ENCODE data around the gene HMHB1. TPM values are rescaled to one million over a fixed set of nuclear protein-coding genes. Genes with fewer than 3 reads are reported as not detected.
"Not testable (repeated sequence)": the region's sequence is repeated elsewhere in the genome, so short reads cannot be mapped to it uniquely, and the experiment has no call there.

Gene HMHB1
- total RNA-seq, 1 donor from 2014 or later = not detected

DNA sequence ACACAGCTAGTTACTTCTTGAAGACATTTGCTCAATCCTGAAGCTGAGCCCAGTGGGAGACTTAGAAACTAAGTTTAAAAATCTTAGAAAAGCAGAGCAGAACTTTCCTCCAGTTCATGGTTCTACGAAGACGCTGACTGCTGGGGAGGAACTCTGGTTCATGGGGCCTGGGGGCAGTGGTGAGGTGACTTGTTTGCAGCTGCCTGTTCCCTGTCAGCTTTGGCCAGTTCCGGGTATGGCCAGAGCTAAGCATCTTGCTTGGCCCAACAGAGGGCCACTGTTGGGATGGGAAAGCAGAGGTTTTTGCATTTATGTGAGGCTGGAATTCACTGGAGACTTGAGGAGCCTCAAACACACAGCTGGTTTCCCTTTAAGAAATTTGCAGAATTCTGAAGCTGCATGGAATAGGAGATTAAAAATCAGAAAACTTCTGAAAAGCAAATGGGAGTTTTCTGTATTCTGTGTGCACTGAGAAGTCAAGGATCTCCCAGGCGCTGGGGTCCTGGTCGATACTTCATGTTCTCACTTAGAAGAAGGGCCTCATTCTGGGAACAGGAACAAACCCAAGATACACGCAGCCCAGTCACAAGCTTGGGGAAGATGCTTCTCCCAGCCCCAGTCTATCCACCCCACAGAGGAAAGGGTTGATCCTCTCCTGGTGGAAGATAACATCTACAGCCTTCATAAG lies 10.6 kb upstream of the HMHB1 start:
- no peak for DNase-seq (ENCODE audit: low spot score)

DNA sequence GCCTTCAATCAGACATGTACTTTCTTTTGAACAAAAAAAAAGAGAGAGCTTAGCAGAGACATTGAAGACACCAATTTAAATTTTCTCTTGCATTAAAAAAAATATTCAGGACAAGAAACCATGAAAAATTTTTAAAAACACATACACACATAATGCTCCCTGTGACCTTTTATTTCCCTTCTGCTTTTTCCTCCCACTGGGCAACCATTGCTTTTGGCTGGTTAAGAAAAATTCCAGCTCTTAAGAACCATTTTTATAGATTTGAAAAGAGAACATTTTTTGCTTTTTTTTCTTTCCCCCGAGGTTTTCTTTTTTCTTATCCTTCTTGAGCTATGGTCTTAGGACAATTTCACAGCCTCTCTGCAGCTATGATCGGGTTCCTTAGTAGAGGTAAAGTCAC lies 6.1 kb upstream of the HMHB1 start:
- DNase-seq (ENCODE audit: low spot score) = no peak

DNA sequence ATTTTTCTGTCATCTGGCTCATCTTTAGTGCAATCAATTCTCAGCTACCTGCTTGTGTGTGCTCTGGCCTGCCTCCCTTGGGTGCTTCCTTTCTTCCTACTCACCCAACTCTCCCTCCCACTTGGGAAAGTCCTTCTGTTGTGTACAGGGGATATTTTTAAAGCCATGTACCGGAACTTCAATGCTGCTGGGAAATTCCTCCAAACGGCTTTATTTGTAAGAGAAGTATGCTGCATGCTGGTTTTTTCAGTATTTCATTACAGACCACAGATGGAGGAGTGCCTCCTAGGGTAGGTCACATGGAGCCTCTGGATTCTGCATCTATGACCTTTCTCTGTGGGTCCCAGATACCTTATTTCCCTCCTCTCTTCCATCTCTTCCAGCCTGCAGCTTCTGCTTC lies 5.4 kb upstream of the HMHB1 start:
- no peak for DNase-seq (ENCODE audit: low spot score)

DNA sequence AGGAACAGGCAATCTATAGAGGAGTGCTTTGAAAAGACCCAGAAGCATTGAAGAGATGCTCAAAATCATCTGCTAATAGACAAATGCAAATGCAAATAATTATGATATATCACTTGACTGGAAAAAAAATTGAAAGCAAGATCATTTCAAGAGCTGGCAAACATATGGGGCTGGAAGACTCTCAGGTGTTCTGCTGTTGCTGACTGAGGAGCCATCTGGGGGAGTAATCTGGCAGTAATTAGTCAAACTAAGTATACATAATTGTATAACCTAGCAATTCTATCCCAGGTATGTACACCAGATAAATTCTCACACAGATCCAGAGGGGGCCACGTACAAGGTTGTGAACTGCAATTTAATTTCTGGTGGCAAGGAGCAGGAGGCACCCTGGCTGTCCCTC lies 4.6 kb upstream of the HMHB1 start:
- DNase-seq (ENCODE audit: low spot score) = no peak

DNA sequence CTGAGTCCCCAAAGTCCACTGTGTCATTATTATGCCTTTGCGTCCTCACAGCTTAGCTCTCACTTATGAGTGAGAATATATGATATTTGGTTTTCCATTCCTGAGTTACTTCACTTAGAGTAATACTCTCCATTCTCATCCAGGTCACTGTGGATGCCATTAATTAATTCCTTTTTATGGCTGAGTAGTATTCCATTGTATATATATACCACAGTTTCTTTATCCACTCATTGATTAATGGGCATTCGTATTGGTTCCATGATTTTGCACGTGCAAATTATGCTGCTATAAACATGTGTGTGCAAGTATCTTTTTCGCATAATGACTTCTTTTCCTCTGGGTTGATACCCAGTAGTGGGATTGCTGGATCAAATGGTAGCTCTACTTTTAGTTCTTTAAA lies 4.4 kb downstream of the HMHB1 start:
- DNase-seq (ENCODE audit: low spot score) = not testable (repeated sequence)

DNA sequence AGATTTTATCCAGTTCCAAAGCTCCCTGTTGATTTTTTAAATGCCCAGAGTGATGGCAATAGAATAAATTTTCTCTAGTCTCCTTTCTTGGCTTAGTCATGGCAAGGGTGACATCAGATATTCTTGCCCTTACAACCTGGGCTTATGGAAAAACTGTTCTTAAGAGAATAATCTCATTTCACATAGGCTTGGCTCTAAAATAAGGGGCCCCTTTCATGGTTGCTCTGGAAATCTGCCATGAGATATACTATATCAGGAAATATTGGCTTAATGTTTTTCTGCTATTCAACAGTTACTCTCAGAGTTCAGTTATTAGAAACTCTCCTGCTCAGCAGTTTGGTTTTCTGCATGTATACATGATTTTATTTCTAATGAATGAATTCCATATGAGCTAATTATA lies 7.8 kb downstream of the HMHB1 start:
- no peak for DNase-seq (ENCODE audit: low spot score)

GRCh38 chr5:143820451-143820850 lies 8.5 kb downstream of the HMHB1 start:
- no peak for DNase-seq (ENCODE audit: low spot score)

DNA sequence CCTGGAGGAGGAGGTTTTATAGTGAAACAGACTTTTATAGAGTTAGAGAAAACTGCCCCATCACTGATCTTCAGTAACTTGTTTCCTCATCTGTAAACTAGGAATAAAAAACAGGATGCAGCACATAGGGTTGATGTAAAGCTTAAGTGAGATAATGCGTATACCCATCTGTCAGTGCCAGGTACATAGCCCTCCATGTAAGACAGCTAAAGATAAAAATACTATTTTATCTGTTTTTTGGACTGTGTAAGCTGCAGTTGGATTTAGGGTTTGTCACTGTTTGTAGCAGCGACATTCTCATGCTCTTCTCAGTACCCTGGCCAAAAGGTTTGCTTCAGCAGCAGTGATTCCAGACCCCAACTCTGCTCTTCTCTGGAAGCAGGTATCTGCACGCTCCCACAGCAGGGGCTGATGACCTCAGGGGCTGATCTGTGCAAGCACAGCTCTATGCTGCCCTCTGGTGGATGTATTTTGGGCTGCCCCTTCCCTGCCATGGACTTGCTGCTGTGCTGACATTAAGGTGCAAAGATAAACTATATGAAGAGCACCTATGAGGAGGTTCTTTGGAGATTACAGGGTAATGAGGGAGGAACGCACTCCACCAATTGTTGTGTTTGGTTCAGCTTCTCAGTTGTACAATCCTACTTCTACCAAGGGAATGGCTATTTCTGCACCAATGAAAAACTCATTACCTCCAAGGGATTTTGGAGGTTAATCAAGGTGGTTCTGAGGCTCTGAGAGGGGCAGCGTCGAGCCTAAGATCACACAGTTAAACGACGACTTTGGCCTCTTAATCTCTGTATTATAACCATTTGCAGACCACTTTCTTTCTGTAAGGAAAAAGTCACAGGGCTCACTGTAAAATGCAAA lies 13.1 kb downstream of the HMHB1 start:
- no peak for DNase-seq (ENCODE audit: low spot score)

- DNase-seq (ENCODE audit: low spot score) = no peak
Measured at GRCh38 chr5:143826951-143827444, 15.0 kb downstream of the HMHB1 start.

DNA sequence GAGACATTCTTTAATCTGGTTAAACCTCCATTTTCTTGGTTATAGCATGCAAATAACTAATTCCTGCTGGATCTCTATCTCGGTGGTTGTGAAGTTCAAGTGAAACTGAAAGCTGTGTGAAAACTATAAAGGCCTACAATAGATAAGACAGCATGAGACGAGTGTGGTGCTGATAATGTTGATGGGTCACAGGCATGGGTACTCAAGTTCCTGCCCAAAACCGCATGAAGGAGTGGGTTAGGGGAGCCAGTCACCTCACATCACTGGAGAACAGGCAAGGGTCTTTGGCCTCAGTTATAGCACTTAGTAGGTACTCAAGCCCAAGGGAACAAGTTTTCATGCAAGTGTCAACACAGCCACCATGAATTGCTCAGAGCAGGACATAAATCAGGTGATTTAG lies 16.7 kb downstream of the HMHB1 start:
- no peak for DNase-seq (ENCODE audit: low spot score)

DNA sequence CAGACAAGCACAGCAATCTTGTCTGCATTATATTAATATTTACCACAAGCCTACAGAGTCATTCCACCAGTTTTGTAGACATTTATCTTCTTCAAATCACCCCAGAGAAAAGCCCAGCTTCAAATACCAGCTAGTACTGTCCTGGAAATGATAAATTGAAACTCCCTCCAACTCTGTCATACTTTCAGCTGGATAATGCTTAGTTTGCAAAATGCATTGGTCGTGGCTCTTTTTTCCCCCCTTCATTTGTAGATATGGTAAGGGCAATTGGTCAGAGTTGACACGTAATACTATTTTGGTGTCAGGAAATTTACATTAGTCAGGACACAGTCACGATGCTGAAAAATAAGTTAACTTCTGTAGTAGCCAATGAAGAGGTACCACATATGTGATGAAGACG lies 21.2 kb downstream of the HMHB1 start:
- DNase-seq (ENCODE audit: low spot score) = no peak

DNA sequence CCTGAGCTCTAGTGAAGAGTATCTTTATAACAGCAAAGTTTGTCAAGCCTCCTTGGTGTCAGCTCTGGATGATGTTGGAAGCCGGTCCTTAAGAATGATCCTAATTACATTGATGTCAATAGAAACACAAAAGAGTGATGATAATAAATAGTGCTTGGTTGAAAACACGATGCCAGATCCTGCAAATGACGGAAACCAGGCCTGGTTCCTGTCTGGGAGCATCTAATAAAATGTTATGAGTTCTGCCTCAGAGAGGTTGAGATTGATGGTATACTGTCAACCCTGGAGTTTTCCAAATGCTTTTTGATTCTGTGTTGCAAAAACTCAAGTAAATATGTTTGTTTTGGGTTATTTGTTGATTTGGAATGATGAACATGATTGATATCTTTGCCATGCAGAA lies 23.3 kb downstream of the HMHB1 start:
- DNase-seq (ENCODE audit: low spot score) = no peak

DNA sequence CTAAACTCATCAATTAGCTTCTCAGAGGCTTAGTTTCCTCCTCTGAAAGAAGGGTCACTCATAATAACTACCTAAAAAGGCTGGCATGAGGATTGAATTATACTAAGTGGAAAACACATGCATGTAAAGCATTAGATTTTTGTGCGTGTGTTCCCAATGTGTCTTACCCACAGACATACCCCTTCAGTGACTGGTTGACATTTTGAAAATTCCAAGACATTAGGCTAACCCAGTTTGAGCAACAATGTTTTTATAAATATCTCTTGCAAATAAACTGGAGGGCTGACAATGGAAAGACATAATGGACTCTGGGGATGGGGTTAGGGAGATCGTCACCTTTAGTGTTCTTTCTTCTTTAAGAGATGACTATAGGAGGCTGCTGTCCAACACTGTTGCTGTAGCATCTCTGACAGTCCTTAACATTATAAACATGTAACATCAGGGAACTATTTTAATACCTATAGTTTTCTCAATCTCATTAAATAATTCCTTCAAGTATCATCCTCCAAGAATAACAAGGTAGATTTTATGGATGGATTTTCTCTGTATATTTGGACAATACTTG lies 24.3 kb downstream of the HMHB1 start:
- DNase-seq (ENCODE audit: low spot score) = no peak

- no peak for DNase-seq (ENCODE audit: low spot score)
Measured at GRCh38 chr5:143837306-143837848, 25.4 kb downstream of the HMHB1 start.

- DNase-seq (ENCODE audit: low spot score) = no peak
Measured at GRCh38 chr5:143841446-143841845, 29.5 kb downstream of the HMHB1 start.

DNA sequence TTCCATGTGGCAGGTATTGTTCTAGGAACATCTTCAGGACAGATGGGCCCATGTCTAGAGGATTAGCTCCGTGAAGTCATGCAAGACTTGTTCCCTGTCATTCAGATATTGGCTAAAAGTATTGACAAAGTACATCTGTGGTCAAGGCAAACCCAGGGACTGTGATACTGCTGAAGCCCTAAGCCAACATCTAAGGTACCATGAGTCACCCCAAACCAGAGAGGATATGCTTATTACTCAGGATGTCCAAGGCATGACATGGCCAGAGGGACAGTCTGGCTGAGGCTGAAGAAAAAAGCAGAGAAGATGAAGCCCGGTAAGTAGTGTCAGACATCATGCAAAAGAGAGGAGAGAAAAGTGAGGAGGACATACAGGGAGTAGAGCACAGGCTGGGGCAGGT lies 31.0 kb downstream of the HMHB1 start:
- DNase-seq (ENCODE audit: low spot score) = no peak

DNA sequence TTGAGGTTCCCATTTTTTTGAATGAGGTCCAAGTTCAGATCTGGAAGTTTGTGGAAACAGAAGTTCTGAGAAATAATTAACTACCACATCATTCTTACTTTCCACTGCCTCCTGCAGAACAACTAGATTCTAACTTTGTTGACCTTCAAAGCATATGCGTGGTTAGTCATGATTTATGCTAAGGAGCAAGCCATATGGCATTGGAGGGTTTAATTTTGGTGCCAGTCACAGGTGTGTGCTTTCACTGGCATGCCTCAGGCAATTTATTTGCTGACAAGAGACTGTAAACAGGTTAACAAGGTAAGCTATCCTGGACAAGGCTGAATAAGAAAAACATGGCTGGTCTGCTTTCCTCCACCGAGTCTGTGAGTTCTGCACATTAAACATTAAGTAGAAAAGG lies 31.5 kb downstream of the HMHB1 start:
- DNase-seq (ENCODE audit: low spot score) = no peak

GRCh38 chr5:143850050-143850683 lies 38.2 kb downstream of the HMHB1 start:
- DNase-seq (ENCODE audit: low spot score) = no peak

DNA sequence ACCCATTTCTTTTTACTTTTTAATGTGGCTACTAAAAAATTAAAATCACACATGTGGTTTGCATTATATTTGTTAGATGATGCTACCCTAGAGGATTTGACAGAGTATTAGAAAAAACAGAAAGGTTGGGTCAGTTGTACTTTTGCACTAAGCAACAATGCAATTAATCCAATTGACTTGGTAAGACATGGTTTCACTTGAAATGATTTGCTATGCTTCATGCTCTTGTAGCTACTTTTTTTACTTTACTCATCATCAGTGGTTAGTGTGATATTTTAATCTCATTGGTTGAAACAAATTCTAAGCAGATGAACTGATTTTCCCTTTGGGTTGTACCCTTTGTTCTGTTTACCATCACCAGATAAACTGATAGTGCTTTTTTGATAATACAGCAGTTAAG lies 39.4 kb downstream of the HMHB1 start:
- no peak for DNase-seq (ENCODE audit: low spot score)

DNA sequence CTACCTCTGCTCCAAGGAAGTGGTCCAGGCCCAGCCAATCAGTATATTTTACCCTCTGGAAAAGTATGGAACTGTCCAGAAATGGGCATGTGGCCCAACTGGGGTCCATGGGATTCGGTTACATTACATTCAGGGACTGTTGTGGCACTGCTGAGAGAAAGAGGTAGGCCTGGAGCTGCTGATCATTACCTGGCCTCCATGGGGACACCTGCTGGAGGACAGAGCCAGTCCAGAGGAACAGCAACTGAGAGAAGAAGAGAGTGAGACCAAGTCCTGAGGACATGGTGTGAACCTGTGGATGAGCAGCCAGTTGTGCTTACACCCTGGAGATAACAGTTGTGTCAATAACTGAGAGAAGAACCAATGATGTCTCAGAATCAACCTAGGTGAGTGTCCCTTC lies 48.2 kb downstream of the HMHB1 start:
- no peak for DNase-seq (ENCODE audit: low spot score)

DNA sequence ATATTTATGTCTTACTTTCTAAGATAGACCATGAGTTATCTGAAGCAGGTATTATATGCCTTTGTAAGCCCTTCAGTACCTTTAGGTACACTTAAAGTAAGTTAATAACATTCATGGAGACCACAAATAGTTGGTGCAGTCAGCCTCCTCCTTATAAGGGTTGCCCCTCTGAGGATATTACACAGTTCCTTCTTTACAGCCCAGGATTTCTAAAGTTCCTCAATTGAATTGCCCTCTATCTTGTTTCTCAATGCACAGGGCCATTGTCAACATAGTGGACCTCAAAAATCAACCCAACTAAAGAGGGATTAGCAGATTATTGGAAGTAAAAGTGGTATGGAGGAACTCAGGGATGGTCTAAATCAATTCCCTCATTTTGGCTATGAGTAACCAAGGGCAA lies 50.3 kb downstream of the HMHB1 start:
- DNase-seq (ENCODE audit: low spot score) = no peak

Measured in mesenteric fat pad (tissue), 1 donor.